ENCODE data around the gene TACC2.

TACC2 gene

DNA sequence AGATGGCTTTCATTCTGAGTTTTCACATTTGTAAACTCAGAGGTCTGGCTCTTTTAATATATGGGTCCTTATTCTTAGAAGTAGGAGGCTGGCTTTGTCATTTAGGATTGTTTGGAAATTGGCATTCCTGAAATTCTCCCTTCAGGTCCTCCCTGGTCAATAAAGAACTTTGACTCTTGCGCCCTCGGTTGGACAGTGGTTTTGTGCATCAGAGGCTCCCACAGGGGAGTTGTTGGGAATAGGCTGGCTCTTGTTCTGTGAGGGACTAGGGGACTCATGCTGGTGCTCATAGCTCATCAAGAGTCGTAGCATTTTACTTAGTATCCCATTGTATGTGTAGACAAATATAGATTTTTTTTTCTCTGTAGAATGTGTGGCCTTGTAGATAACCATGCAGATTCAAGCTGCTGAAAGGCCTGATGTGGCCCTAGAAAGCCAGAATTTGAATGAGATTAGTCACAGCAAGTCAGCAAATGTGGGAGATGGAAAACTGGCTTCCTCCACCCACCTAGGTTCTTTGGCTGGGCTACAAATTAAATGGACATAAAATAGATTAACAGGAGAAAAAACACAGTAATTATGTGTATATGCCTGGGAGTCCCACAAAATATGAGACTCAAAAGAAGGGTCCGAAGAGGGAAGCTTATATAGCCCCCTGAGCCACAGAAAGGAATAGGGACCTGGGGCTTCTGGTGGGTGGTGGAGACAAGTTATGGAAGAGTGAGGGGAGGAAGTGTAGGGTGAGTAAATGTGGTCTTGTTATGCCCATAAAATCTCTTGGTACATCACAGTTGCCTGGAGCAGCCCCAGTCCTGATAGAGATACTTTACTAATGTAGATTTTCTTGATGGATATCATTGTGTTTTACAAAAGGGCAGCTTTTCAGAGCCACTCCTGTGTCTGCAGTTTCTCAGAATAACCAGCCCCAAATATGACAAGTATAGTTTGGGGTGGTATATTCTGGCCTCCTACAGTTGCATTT, 187.6 kb downstream of the TACC2 start:
- no peaks in the 10 kb centered on the region for H3K36me3 ChIP-seq
- no peaks in the 10 kb centered on the region for H3K9me3 ChIP-seq (ENCODE audit: severe bottlenecking)
- no peaks in the 10 kb centered on the region for H3K27me3 ChIP-seq (ENCODE audit: insufficient read depth, low read depth, severe bottlenecking)
- H3K27ac ChIP-seq, result no peak overlapping the region
- TF ChIP-seq, protein P1, sequence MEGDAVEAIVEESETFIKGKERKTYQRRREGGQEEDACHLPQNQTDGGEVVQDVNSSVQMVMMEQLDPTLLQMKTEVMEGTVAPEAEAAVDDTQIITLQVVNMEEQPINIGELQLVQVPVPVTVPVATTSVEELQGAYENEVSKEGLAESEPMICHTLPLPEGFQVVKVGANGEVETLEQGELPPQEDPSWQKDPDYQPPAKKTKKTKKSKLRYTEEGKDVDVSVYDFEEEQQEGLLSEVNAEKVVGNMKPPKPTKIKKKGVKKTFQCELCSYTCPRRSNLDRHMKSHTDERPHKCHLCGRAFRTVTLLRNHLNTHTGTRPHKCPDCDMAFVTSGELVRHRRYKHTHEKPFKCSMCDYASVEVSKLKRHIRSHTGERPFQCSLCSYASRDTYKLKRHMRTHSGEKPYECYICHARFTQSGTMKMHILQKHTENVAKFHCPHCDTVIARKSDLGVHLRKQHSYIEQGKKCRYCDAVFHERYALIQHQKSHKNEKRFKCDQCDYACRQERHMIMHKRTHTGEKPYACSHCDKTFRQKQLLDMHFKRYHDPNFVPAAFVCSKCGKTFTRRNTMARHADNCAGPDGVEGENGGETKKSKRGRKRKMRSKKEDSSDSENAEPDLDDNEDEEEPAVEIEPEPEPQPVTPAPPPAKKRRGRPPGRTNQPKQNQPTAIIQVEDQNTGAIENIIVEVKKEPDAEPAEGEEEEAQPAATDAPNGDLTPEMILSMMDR (IDR thresholded peaks at IDR 0.05; ENCODE audit: low read depth, low read length), result no peak
- DNase-seq, result no peak
- H3K4me3 ChIP-seq (ENCODE audit: low read depth, low read length), result no peak overlapping the region

DNA sequence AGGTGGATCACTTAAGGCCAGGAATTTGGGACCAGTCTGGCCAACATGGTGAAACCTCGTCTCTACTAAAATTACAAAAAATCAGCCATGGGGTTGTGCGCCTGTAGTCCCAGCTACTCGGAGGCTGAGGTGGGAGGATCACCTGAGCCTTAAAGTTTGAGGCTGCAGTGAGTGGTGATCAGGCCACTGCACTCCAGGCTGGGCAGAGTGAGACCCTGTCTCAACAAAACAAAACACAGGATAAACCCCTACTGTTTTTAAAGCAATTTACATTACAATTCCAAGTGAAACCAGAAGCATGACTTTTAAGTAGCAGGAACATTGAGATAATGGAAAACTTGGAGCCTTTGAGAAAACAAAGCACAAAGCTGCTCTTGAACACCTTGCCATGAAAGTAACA, 189.7 kb downstream of the TACC2 start:
- Histone ChIP-seq H3K9me3 (ENCODE audit: severe bottlenecking) (no peaks in the 10 kb centered on the region), H3K27ac (no peak overlapping the region), H3K36me3 (no peaks in the 10 kb centered on the region), H3K27me3 (ENCODE audit: insufficient read depth, low read depth, severe bottlenecking) (no peaks in the 10 kb centered on the region), H3K4me3 (ENCODE audit: low read depth, low read length) (no peak overlapping the region)
- DNase-seq, result no peak
- TF ChIP-seq, protein P1 (IDR thresholded peaks at IDR 0.05; ENCODE audit: low read depth, low read length), result no peak

DNA sequence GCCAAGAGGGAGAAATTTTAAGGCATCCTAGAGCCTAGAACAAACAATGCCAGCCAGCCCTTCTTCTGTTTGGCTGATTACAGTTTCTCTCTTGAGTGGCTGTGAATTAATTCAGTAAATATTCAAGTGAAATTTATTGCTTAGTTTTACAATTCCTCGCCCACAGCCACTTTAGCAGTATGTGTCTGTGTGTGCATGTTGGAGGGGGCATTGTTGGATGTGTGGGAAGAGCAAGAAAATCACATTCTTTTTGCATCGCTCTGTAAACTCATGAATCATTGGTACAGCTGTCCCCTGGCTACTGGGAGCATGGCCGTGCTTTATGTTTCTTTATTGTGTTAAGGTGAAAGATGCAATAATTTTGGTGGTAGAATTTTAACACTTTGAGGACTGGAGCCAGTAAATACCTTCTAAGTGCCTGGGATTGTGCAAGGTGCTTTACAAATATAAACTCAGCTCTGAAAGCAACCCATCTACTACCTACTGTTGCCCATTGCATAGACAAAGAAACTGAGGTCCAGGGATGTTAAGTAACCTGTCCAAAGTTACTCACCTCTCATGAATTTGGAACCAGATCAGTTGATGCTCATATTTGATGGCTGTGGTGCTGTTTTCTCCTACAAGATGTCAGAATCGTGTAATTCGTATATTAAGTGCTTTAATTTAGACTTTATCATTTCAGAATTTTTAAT, 192.2 kb downstream of the TACC2 start:
- Histone ChIP-seq H3K27ac (no peak overlapping the region), H3K4me3 (ENCODE audit: low read depth, low read length) (no peak overlapping the region), H3K27me3 (ENCODE audit: insufficient read depth, low read depth, severe bottlenecking) (no peaks in the 10 kb centered on the region), H3K9me3 (ENCODE audit: severe bottlenecking) (no peaks in the 10 kb centered on the region), H3K36me3 (no peaks in the 10 kb centered on the region)
- TF ChIP-seq, protein P1 (IDR thresholded peaks at IDR 0.05; ENCODE audit: low read depth, low read length), result no peak
- DNase-seq, result no peak

DNA sequence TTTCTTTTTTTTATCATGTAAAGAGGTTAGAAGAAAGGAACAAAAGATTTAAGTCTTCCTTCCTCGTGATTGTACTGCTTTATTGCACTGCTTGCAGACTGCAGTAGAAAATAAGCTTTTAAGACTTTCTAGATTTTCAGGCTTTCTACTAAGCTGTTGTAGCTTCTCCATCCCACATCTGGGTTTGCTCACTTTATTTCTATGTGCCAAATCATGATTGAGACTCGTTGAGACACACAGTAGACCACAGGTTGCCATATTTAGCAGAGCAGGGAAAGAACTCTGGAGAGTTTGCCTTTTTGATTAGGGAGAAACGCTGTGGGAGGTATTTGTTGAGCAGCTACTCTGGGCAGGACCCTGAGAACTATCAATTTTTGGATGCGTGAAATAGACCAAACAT, 192.9 kb downstream of the TACC2 start:
- H3K36me3 ChIP-seq, result no peaks in the 10 kb centered on the region
- H3K9me3 ChIP-seq (ENCODE audit: severe bottlenecking), result no peaks in the 10 kb centered on the region
- no peak overlapping the region for H3K27ac ChIP-seq
- DNase-seq, result no peak
- no peaks in the 10 kb centered on the region for H3K27me3 ChIP-seq (ENCODE audit: insufficient read depth, low read depth, severe bottlenecking)
- H3K4me3 ChIP-seq (ENCODE audit: low read depth, low read length), result no peak overlapping the region
- TF ChIP-seq, protein P1 (IDR thresholded peaks at IDR 0.05; ENCODE audit: low read depth, low read length), result no peak

DNA sequence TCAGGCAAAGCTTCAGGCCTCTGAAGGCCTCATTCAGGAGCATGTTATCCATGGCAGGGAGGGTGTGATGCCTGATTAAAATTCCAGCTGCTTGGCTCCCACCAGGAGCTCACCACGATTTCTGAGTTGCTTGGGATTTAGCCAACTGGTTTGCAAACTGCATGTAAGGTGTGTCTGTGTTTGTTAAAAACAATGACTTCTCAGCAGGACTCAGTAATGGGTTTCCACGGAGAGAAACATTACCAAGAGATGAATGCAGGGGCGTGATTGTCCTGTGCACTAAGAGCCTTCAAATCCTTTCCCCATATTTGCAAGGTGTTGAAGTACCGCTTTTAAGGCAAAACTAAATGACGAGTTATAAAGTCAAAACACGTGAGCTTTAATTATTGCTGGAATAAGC, 193.3 kb downstream of the TACC2 start:
- TF ChIP-seq, protein P1 (IDR thresholded peaks at IDR 0.05; ENCODE audit: low read depth, low read length), result no peak
- no peak for DNase-seq
- Histone ChIP-seq H3K9me3 (ENCODE audit: severe bottlenecking) (no peaks in the 10 kb centered on the region), H3K4me3 (ENCODE audit: low read depth, low read length) (no peak overlapping the region), H3K36me3 (no peaks in the 10 kb centered on the region), H3K27ac (no peak overlapping the region), H3K27me3 (ENCODE audit: insufficient read depth, low read depth, severe bottlenecking) (no peaks in the 10 kb centered on the region)
